Smooth muscle cell (in vitro differentiated cells): ENCODE results near the gene EPS8L3. TPM values are rescaled to one million over a fixed set of nuclear protein-coding genes. Genes with fewer than 3 reads are reported as not detected.

Experiments
- DNase-seq: peaks from one replicate; lab custom pipeline; 2025; ENCODE audit not compliant: unreplicated experiment; lab: John Stamatoyannopoulos, UW
- H2AFZ ChIP-seq: fragments of 200-600 bp; sonication (generic); 2 replicates; pipeline ENCODE4 v1.6.0; 2016; ENCODE audit warnings: antibody characterized with exemption, low read depth, mild to moderate bottlenecking
- H3F3A ChIP-seq: fragments of 200-600 bp; sonication (generic); 2 replicates; pipeline ENCODE4 v1.6.0; 2017; ENCODE audit warnings: antibody characterized with exemption, low read depth
- H3K27ac ChIP-seq: fragments of 200-600 bp; sonication (generic); 2 replicates; pipeline ENCODE4 v1.5.1; 2016; ENCODE audit warnings: low read depth, mild to moderate bottlenecking
- H3K27me3 ChIP-seq: fragments of 200-600 bp; sonication (generic); 2 replicates; pipeline ENCODE4 v1.6.1; 2016; ENCODE audit warnings: low read depth, mild to moderate bottlenecking
- H3K36me3 ChIP-seq: fragments of 200-600 bp; sonication (generic); 2 replicates; pipeline ENCODE4 v1.5.1; 2016; ENCODE audit warnings: low read depth
- H3K4me1 ChIP-seq: fragments of 200-600 bp; sonication (generic); 2 replicates; pipeline ENCODE4 v1.5.1; 2016; ENCODE audit warnings: low read depth
- H3K4me2 ChIP-seq: fragments of 200-600 bp; sonication (generic); 2 replicates; pipeline ENCODE4 v1.6.0; 2016; ENCODE audit warnings: mild to moderate bottlenecking
- H3K4me3 ChIP-seq: fragments of 200-600 bp; sonication (generic); 2 replicates; pipeline ENCODE4 v1.5.1; 2016; ENCODE audit warnings: mild to moderate bottlenecking
- H3K79me2 ChIP-seq: fragments of 200-600 bp; sonication (generic); 2 replicates; pipeline ENCODE4 v1.6.0; 2016; ENCODE audit warnings: low read depth, mild to moderate bottlenecking
- H3K9ac ChIP-seq: fragments of 200-600 bp; sonication (generic); 2 replicates; pipeline ENCODE4 v1.6.0; 2016; ENCODE audit warnings: low read depth
- H3K9me3 ChIP-seq: fragments of 200-600 bp; sonication (generic); replicated peaks from 2 replicates; pipeline ENCODE4 v1.5.1; 2016; ENCODE audit warnings: low read depth
- H4K20me1 ChIP-seq: fragments of 200-600 bp; sonication (generic); 2 replicates; pipeline ENCODE4 v1.6.0; 2016; ENCODE audit warnings: low read depth
- WGBS: methylation state at CpG from one replicate; pipeline ENCODE4 v1.1.7; 2016; ENCODE audit warnings: low lambda C conversion rate; 5-methylcytosine and 5-hydroxymethylcytosine counted together
- polyA plus RNA-seq: library from polyadenylated mRNA; unstranded; fragments of >200 nt; fragmentation: Nextera tagmentation; extraction: Ambion mirVana; gene quantifications from 2 replicates; pipeline ENCODE4 v1.2.1, GENCODE V29; 2016
- total RNA-seq: library from RNA; depleted of rRNA; stranded (reverse); fragments of >200 nt; gene quantifications from 2 replicates; pipeline ENCODE4 v1.2.3, GENCODE V29; 2014
- TF ChIP-seq, protein P1 (sequence below): fragments of 200-600 bp; sonication (generic); IDR thresholded peaks from 2 replicates; pipeline ENCODE4 v1.5.1; 2017; ENCODE audit warnings: borderline replicate concordance, mild to moderate bottlenecking, antibody characterized with exemption; ENCODE audit not compliant: insufficient read depth, poor library complexity, severe bottlenecking

Gene EPS8L3
- total and polyA plus RNA-seq, 2 experiments from 2014 or later, result not detected

DNA sequence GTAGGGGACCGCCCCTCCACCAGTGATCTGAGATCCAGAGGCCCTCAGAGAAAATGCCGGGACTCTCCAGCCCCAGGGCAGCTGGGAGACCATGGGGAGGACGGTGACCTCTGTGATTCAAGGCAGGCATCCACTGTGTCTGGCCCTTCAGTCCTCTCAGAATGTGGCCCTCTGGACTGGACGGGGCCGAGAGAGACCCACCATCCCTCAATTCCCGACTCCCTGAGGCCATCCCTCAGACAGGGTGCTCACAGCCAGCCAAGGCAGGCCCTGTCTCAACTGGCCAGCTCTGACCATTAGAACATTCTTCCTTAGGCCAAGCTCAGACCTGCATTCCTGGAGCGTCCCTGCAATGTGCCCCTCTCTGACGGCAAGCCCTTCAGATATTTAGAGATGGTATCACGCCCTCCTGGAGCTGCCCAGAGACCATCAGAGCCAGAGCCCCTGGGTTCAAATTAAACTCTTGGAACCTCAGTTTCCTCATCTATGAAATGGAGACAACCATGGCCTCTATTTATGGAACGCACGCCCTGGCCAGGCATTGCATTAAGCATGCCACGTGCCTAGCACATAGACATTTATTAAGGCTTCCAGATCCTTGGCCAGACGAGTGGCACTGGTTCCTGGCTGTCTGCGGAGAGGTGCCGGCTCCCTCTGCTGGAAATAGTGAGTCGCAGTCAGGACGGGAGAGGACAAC is 9.6 kb upstream of the EPS8L3 start:
- no peak overlapping the region for H3K27ac ChIP-seq
- no peaks in the 10 kb centered on the region for H3K79me2 ChIP-seq
- 47% methylated on average over 17 of the region's 17 CpGs for WGBS
- no peaks in the 10 kb centered on the region for H3K36me3 ChIP-seq
- TF ChIP-seq, protein P1, sequence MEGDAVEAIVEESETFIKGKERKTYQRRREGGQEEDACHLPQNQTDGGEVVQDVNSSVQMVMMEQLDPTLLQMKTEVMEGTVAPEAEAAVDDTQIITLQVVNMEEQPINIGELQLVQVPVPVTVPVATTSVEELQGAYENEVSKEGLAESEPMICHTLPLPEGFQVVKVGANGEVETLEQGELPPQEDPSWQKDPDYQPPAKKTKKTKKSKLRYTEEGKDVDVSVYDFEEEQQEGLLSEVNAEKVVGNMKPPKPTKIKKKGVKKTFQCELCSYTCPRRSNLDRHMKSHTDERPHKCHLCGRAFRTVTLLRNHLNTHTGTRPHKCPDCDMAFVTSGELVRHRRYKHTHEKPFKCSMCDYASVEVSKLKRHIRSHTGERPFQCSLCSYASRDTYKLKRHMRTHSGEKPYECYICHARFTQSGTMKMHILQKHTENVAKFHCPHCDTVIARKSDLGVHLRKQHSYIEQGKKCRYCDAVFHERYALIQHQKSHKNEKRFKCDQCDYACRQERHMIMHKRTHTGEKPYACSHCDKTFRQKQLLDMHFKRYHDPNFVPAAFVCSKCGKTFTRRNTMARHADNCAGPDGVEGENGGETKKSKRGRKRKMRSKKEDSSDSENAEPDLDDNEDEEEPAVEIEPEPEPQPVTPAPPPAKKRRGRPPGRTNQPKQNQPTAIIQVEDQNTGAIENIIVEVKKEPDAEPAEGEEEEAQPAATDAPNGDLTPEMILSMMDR, result peak; percentile 83
- H4K20me1 ChIP-seq, result no peaks in the 10 kb centered on the region
- H3K9me3 ChIP-seq, result no peaks in the 10 kb centered on the region
- H3K9ac ChIP-seq, result no peak overlapping the region
- H3F3A ChIP-seq, result no peaks in the 10 kb centered on the region
- no peak for DNase-seq
- H2AFZ ChIP-seq, result peak overlapping the region; percentile 6
- H3K4me2 ChIP-seq, result no peak overlapping the region
- H3K4me1 ChIP-seq, result peaks cover 3% of the 10 kb centered on the region
- H3K4me3 ChIP-seq, result no peak overlapping the region
- no peaks in the 10 kb centered on the region for H3K27me3 ChIP-seq

DNA sequence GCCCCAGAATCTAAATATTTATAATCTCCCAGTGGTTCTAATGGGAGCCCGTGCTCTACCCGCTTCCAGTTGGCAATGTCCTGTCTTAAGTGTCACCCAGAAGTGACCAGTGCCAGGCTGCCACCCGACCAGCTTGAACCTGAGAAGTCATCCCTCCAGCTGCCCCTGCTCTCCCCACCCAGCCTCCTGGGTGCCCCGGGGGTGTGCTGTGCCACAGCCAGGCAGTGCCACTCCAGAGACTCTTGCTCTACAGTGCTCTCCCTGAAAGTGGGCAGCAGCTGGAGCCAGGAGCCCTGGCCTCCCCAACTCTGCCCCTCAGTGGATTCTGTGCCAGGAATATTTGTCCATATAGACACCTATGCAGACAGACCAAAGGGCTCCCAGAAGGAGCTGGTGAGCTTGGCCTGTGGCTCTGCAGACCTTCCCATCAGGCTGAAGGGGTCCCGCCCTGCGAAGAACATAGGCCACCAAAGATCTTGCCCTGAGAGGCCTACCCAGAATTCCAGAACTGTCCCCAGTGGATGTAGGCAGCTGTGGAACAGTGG is 9.0 kb upstream of the EPS8L3 start:
- Histone ChIP-seq H4K20me1 (no peaks in the 10 kb centered on the region), H3F3A (no peaks in the 10 kb centered on the region), H3K36me3 (no peaks in the 10 kb centered on the region), H3K79me2 (no peaks in the 10 kb centered on the region), H3K9ac (no peak overlapping the region), H3K4me3 (no peak overlapping the region), H2AFZ (no peak overlapping the region), H3K9me3 (no peaks in the 10 kb centered on the region), H3K4me2 (no peak overlapping the region), H3K27ac (no peak overlapping the region), H3K27me3 (no peaks in the 10 kb centered on the region), H3K4me1 (peaks cover 3% of the 10 kb centered on the region)
- TF ChIP-seq, protein P1, result no peak
- 91% methylated on average over 6 of the region's 6 CpGs for WGBS
- no peak for DNase-seq

DNA sequence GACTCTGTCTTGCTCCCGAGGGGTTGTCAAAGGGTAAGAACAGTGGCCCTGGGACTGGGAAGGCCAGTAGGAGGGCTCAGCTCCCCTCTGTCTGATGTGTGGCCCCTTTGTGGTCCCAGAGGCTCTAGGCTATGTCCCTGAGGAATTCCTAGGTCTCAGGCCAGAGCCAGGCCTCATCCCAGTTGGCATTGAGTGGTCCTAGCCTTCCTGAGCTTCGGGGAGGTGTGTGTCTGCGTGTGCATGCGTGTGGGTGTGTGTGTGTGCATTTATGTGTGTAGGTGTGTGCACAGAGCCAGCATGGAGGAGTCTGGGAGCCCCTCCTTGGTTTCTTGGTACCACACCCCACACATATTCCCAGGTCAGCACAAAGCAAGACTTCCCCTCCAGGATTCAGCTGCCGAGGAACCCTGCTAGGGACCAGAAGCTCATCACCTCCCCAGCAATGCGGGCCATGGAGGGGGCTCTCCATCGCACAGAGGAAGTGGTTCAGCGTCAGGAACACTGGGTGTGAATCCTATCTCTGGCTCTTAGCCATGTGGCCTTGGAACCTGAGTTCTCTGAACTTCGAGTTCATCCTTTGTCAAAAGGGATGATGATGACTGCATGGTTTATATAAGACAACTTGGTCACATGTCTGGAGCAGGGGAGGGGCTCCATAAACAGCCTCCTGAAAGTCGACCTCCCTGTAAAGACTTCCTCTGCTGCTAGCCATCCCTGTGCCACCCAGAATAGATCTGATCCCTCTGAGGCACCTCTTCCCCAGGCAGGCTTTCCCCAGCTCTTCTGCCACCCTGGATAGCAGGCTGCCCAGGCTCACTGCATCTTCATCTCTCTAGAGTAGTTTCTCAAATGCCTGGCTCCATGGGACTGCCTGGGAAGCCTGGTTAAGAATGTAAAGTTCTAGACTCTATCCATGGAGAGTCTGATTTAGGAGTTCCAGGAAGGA is 8.3 kb upstream of the EPS8L3 start:
- no peak overlapping the region for H3K9ac ChIP-seq
- no peaks in the 10 kb centered on the region for H3K27me3 ChIP-seq
- no peak overlapping the region for H2AFZ ChIP-seq
- TF ChIP-seq, protein P1, result no peak
- H3K27ac ChIP-seq, result no peak overlapping the region
- H4K20me1 ChIP-seq, result no peaks in the 10 kb centered on the region
- no peaks in the 10 kb centered on the region for H3K9me3 ChIP-seq
- no peak overlapping the region for H3K4me2 ChIP-seq
- DNase-seq, result no peak
- H3K4me1 ChIP-seq, result peaks cover under 1% of the 10 kb centered on the region
- no peaks in the 10 kb centered on the region for H3F3A ChIP-seq
- no peak overlapping the region for H3K4me3 ChIP-seq
- H3K79me2 ChIP-seq, result no peaks in the 10 kb centered on the region
- H3K36me3 ChIP-seq, result no peaks in the 10 kb centered on the region
- WGBS, result 90% methylated on average over 10 of the region's 10 CpGs
